GM12892 (cell line): Measurements from ENCODE around the gene RNF44.

Source experiments
- DNase-seq: peaks from one replicate; pipeline ENCODE4 v3.0.0; 2011; ENCODE audit not compliant: insufficient read length
- FAIRE-seq: peaks from 2 replicates; lab custom pipeline; 2011; peaks lifted over from hg19 to GRCh38; lab: Jason Lieb, UNC
- POLR2A ChIP-seq: IDR thresholded peaks from 2 replicates; pipeline ENCODE4 v1.6.1; 2011; ENCODE audit warnings: low read depth, low read length, control low read depth
- POLR2AphosphoS5 ChIP-seq: IDR thresholded peaks from 2 replicates; pipeline ENCODE4 v1.6.1; 2011; ENCODE audit warnings: low read depth, low read length, control low read depth
- TAF1 ChIP-seq: IDR thresholded peaks from 2 replicates; pipeline ENCODE4 v1.6.1; 2011; ENCODE audit warnings: low read depth, mild to moderate bottlenecking, control low read depth, low read length, borderline replicate concordance

The RNF44 gene

GRCh38 chr5:176530983-176531901 is 6.0 kb downstream of the RNF44 start:
- DNase-seq = no peak
- TF ChIP-seq TAF1 (no peak), POLR2A (no peak), POLR2AphosphoS5 (no peak)
- no peak for FAIRE-seq

- FAIRE-seq (no peak), DNase-seq (no peak)
Measured at GRCh38 chr5:176530393-176530982, 6.7 kb downstream of the RNF44 start.

GRCh38 chr5:176529741-176530141 is 7.5 kb downstream of the RNF44 start:
- DNase-seq (peak; percentile 53), FAIRE-seq (no peak)
- no peak for TF ChIP-seq POLR2A
- no peak for TF ChIP-seq POLR2AphosphoS5
- no peak for TF ChIP-seq TAF1

More at GRCh38 chr5:176530393-176530982, 6.7 kb downstream of the RNF44 start:
- no peak for TF ChIP-seq POLR2A

- FAIRE-seq (no peak), DNase-seq (no peak)
- TF ChIP-seq TAF1 (no peak), POLR2A (no peak), POLR2AphosphoS5 (no peak)
Measured at GRCh38 chr5:176529116-176529740, 8.0 kb downstream of the RNF44 start.

- no peak for FAIRE-seq
- TF ChIP-seq TAF1 (no peak), POLR2A (no peak), POLR2AphosphoS5 (no peak)
- no peak for DNase-seq
Measured at GRCh38 chr5:176528761-176529115, 8.5 kb downstream of the RNF44 start.

GRCh38 chr5:176528301-176528700 is 8.9 kb downstream of the RNF44 start:
- DNase-seq = no peak
- TF ChIP-seq POLR2A (no peak), POLR2AphosphoS5 (no peak), TAF1 (no peak)
- no peak for FAIRE-seq

- FAIRE-seq (no peak), DNase-seq (no peak)
- TF ChIP-seq POLR2AphosphoS5 (no peak), POLR2A (no peak), TAF1 (no peak)
Measured at GRCh38 chr5:176527246-176528222, 9.7 kb downstream of the RNF44 start.

GRCh38 chr5:176526462-176526861 is 10.7 kb downstream of the RNF44 start:
- FAIRE-seq = no peak
- DNase-seq = no peak
- TF ChIP-seq TAF1 (no peak), POLR2AphosphoS5 (no peak), POLR2A (no peak)

GRCh38 chr5:176525677-176526076 is 11.5 kb downstream of the RNF44 start:
- no peak for DNase-seq
- TF ChIP-seq POLR2A (no peak), TAF1 (no peak), POLR2AphosphoS5 (no peak)
- no peak for FAIRE-seq

- no peak for TF ChIP-seq TAF1
- no peak for TF ChIP-seq POLR2AphosphoS5
- TF ChIP-seq POLR2A = no peak
- DNase-seq (no peak), FAIRE-seq (no peak)
Measured at GRCh38 chr5:176524987-176525386, 12.2 kb downstream of the RNF44 start.
